AG04449 (cell line): Measurements from ENCODE around the gene FAU.

ENCODE experiments used
- CTCF ChIA-PET: fragments of 350-600 bp; formaldehyde crosslinking; extraction: SDS; loops from one replicate; lab custom pipeline; 2021; ENCODE audit warnings: antibody characterized with exemption; lab: Yijun Ruan, JAX
- POLR2A ChIA-PET: fragments of 400-600, 350-600 bp; formaldehyde crosslinking; extraction: SDS; loops from one replicate; lab custom pipeline; 2020; ENCODE audit warnings: antibody characterized with exemption, inconsistent platforms; lab: Yijun Ruan, JAX
- DNase-seq: peaks from one replicate; pipeline ENCODE4 v3.0.0-alpha.2; 2010; ENCODE audit warnings: low read depth, low spot score
- H3K4me3 ChIP-seq: 2 replicates; pipeline ENCODE4 v1.5.1; 2011; ENCODE audit warnings: low read depth, mild to moderate bottlenecking, control low read depth, low read length
- TF ChIP-seq, protein P1 (sequence below): IDR thresholded peaks from one replicate; pipeline ENCODE4 v1.5.1; 2011; ENCODE audit warnings: mild to moderate bottlenecking, moderate library complexity, low read length, control low read depth, inconsistent platforms; ENCODE audit not compliant: insufficient read depth; ENCODE audit errors: missing control alignments

FAU gene

GRCh38 chr11:65111744-65112545, 10.0 kb downstream of the FAU start, which contains the start of gene TM7SF2:
Gene TM7SF2 (plus strand): TSS chr11:65111872. CDS start chr11:65112016, 144 bp downstream.
- CTCF ChIA-PET: interaction anchor here (0.8 to 7.0 kb wide), 20 partner anchors 8 to 268 kb away, joined by 3 to 169 read pairs (median 6); partner anchors contain the start of genes ARL2, BATF2, CAPN1 and CDC42BPG
- TF ChIP-seq, protein P1, sequence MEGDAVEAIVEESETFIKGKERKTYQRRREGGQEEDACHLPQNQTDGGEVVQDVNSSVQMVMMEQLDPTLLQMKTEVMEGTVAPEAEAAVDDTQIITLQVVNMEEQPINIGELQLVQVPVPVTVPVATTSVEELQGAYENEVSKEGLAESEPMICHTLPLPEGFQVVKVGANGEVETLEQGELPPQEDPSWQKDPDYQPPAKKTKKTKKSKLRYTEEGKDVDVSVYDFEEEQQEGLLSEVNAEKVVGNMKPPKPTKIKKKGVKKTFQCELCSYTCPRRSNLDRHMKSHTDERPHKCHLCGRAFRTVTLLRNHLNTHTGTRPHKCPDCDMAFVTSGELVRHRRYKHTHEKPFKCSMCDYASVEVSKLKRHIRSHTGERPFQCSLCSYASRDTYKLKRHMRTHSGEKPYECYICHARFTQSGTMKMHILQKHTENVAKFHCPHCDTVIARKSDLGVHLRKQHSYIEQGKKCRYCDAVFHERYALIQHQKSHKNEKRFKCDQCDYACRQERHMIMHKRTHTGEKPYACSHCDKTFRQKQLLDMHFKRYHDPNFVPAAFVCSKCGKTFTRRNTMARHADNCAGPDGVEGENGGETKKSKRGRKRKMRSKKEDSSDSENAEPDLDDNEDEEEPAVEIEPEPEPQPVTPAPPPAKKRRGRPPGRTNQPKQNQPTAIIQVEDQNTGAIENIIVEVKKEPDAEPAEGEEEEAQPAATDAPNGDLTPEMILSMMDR: no peak
- DNase-seq: no peak
- POLR2A ChIA-PET: interaction anchor here (0.6 to 1.3 kb wide), 7 partner anchors 10 to 23 kb away, joined by 3 to 5 read pairs (median 4); partner anchors contain the start of genes FAU, MRPL49 and SYVN1
- peak within 1 kb of the TSS; percentile 54 for H3K4me3 ChIP-seq

- ChIA-PET CTCF (interaction anchor here (0.9 to 7.0 kb wide), 27 partner anchors 8 to 268 kb away, joined by 3 to 169 read pairs (median 5); partner anchors contain the start of genes ARL2, BATF2, CAPN1 and CDC42BPG), POLR2A (interaction anchor here (0.6 to 1.3 kb wide), 5 partner anchors 10 to 18 kb away, joined by 3 to 5 read pairs (median 5); partner anchors contain the start of gene FAU)
- TF ChIP-seq, protein P1: no peak
- DNase-seq: no peak
- no peak overlapping the region for H3K4me3 ChIP-seq
These were observed 10.7 kb downstream of the FAU start for GRCh38 chr11:65111159-65111743.

GRCh38 chr11:65110354-65110861, 11.5 kb downstream of the FAU start:
- no peak for DNase-seq
- no peak overlapping the region for H3K4me3 ChIP-seq
- CTCF ChIA-PET: interaction anchor here (0.7 to 7.0 kb wide), 31 partner anchors 7 to 265 kb away, joined by 3 to 169 read pairs (median 4); partner anchors contain the start of genes ARL2, CAPN1, CDCA5 and FAU
- TF ChIP-seq, protein P1: peak; percentile 90
- POLR2A ChIA-PET: interaction anchor here (0.5 to 1.3 kb wide), 4 partner anchors 8 to 752 kb away, joined by 3 to 8 read pairs (median 4); partner anchors contain the start of gene VPS51

DNA sequence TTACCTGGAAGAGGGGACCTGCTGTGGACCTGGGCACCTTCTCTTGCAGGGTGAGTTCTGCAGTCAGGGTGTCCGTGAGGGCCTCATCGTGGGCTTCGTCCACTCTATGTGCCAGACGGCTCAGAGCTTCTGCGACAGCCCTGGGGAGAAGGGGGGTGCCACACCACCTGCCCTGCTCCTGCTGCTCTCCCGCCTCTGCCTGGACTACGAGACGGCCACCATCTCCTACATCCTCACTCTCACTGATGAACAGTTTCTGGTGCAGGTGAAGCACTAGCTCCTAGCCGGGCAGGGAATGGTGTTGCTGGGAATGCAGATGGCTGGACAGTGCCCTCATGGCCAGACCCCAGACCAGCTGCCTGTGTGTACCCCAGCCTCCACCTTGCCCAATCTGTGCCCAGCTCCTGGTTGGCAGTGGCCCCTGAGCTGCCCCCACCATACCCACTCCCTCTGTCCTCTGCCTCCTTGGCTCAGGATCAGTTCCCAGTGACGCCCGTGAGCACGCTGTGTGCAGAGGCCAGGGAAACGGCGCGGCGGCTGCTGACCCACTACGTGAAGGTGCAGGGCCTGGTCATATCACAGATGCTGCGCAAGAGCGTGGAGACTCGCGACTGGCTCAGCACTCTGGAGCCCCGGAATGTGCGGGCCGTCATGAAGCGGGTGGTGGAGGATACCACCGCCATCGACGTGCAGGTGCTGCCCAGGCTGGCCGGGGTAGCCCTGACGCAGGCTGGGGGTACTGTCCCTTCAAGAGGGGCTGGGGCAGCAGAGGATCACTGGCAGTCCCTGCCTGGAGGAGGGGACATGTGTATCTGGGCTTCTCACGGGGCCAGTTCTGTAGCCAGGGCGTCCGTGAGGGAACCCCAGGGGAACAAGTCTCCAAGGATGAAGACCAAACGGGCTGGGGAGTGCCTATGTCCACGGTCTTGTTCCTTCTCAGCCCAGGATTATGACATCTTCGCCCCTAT, 12.4 kb downstream of the FAU start:
- DNase-seq: no peak
- ChIA-PET CTCF (interaction anchor here (0.7 to 7.0 kb wide), 22 partner anchors 6 to 264 kb away, joined by 3 to 169 read pairs (median 4); partner anchors contain the start of genes ARL2, CAPN1, CDCA5 and FAU), POLR2A (interaction anchor here (1.0 kb wide), 1 partner anchor 13 kb away, joined by 8 read pairs; the partner anchor contains the start of gene VPS51)
- no peak overlapping the region for H3K4me3 ChIP-seq
- TF ChIP-seq, protein P1: no peak

DNA sequence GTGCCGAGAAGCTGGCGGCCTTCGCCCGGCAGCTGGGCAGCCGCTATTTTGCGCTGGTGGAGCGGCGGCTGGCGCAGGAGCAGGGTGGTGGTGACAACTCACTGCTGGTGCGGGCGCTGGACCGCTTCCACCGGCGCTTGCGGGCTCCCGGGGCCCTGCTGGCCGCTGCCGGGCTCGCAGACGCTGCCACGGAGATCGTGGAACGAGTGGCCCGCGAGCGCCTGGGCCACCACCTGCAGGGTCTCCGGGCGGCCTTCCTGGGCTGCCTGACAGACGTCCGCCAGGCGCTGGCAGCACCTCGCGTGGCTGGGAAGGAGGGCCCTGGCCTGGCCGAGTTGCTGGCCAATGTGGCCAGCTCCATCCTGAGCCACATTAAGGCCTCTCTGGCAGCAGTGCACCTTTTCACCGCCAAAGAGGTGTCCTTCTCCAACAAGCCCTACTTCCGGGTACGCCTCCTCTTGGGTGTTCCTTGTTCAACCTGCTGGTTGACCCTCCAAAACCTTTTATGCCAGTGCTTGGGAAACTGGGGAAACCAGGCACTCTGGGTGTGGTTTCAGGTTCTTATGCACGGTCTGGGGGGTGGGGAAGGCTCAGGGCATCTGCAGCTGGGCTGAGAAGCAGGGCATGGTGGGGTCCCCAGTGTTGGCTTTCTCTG, 13.3 kb downstream of the FAU start:
- ChIA-PET POLR2A (no interaction called here), CTCF (interaction anchor here (0.7 to 7.0 kb wide), 3 partner anchors 11 to 183 kb away, joined by 3 to 169 read pairs (median 72); partner anchors contain the start of genes FAU, MRPL49, VPS51 and ZNHIT2)
- DNase-seq: no peak
- TF ChIP-seq, protein P1: no peak
- no peak overlapping the region for H3K4me3 ChIP-seq
